ENCODE results near the gene ABHD15.

DNA sequence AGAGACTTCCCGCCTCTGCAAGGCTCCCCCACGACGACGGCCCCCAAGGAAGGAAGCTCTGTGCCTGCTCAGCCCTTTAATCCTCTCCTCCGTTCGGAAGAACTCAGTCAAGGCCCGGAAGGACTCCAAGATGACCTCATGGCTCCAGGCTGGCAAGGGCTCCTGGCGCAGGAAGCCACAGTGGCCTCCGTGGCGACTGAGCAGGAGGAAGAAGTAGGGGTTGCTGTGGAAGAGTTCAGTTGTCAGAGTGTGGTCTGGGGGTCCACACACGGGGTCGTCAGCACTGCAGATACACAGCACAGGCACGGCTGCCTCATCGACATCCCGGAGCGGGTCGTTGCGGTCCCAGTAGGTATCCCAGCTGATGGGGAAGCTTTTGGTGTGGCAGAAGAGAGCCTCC is 4.2 kb downstream of the ABHD15 start:
- TF ChIP-seq CTCF (IDR thresholded peaks at IDR 0.05) = no peak
- TF ChIP-seq EZH2 (IDR thresholded peaks at IDR 0.05; ENCODE audit: borderline replicate concordance, insufficient read depth, low read depth, low read length, poor library complexity, severe bottlenecking) = no peak

All from B cell (primary cell).